Measurements from ENCODE around the gene ITGB1BP2.
"Not testable (repeated sequence)": the region's sequence is repeated elsewhere in the genome, so short reads cannot be mapped to it uniquely, and the experiment has no call there.

GRCh38 chrX:71272313-71272712 is 29.2 kb upstream of the ITGB1BP2 start:
- TF ChIP-seq CTCF (IDR thresholded peaks at IDR 0.05); EZH2phosphoT487 (IDR thresholded peaks at IDR 0.05; ENCODE audit: borderline replicate concordance, low read depth); TEAD4 (IDR thresholded peaks at IDR 0.05; ENCODE audit: borderline replicate concordance, insufficient read depth); POLR2AphosphoS5 (IDR thresholded peaks at IDR 0.05; ENCODE audit: low read depth, low read length); REST (IDR thresholded peaks at IDR 0.05; ENCODE audit: low read depth, low read length); SMC3 (IDR thresholded peaks at IDR 0.05; ENCODE audit: low read depth, low read length); NFIC (IDR thresholded peaks at IDR 0.05; ENCODE audit: borderline replicate concordance); CHD2 (IDR thresholded peaks at IDR 0.05; ENCODE audit: low read length, partially characterized antibody); RXRA (IDR thresholded peaks at IDR 0.05; ENCODE audit: borderline replicate concordance, low read depth); YY1 (IDR thresholded peaks at IDR 0.05; ENCODE audit: low read depth); ZBTB33 (IDR thresholded peaks at IDR 0.05; ENCODE audit: borderline replicate concordance, low read depth): not testable (repeated sequence)
